NCI-H1417 (cell line): ENCODE results near the gene GDF15.
"Not testable (repeated sequence)": the region's sequence is repeated elsewhere in the genome, so short reads cannot be mapped to it uniquely, and the experiment has no call there.

Experiments used
- DNase-seq, 3 experiments: peaks; one replicate each; lab custom pipeline; 2025; lab: John Stamatoyannopoulos, UW

Gene GDF15

DNA sequence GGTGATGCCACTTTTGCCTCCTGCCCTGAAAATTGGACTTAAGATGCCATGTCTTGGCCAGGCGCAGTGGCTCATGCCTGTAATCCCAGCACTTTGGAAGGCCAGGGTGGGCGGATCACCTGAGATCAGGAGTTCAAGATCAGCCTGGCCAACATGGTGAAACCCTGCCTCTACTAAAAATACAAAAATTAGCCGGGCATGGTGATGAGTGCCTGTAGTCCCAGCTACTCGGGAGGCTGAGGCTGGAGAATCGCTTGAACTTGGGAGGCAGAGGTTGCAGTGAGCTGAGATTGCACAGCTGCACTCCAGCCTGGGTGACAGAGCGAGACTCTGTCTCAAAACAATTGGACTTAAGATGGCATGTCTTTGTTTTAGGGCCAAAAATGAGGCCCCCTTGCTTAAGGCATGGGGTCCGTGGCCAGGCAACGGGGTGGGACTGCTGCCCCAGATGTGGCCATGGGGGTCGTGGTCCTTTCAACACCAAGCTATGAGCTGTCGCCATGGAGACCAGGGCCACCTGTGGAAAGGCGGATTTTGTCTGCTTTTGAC is 21.6 kb upstream of the GDF15 start:
- not testable (repeated sequence) for DNase-seq

DNA sequence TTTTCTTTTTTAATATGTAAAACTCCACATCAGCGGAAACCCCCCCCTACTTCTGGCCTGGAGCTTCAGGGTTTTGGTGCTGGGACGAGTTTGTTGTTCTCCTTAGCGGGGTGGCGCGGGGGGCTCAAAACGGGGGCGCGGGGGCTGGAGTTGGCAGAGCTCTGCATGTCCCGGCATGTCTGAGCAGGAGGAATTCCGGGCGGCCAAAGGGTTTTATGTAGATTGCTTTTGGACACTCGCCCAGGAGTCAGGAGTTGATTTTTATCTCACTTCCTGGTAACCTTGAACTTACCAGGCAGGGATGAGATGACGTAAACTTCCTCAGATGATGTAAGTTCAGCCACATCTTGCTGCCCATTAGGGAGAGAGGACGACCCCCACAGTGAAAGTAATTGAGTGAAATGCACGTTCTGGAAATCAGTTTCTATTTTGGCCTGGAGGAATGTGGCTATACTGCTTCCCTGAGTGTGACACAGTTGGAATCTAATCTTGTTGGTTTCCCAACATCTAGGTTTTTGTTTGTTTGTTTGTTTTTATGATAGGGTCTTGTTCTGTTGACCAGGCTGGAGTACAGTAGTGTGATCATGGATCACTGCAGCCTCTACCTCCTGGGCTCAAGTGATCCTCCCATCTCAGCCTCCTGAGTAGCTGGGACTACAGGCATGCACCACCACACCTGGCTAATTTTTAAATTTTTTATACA is 21.0 kb upstream of the GDF15 start:
- DNase-seq = peak; percentile 28 to 85 (median 53)

DNA sequence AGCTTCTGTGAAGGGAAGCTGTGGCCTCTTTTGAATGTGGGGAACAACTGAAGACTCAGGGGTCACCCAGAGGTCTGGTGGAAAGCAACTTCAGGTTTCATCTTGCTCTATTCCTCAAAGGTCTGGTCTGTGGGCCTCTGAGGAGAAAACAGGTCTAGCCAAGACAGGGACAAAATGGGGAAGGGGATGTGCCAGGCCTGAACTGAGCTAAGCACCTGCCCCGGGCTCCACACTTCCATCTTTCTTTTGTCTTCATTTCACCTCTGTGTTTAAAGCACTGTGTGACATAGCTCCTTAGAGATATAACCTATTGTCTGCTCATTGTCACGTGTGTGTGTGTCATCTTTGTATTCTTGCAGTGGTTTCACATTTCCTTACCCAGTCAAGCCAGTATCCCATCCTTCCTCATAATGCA is 19.9 kb upstream of the GDF15 start:
- DNase-seq = no peak

DNA sequence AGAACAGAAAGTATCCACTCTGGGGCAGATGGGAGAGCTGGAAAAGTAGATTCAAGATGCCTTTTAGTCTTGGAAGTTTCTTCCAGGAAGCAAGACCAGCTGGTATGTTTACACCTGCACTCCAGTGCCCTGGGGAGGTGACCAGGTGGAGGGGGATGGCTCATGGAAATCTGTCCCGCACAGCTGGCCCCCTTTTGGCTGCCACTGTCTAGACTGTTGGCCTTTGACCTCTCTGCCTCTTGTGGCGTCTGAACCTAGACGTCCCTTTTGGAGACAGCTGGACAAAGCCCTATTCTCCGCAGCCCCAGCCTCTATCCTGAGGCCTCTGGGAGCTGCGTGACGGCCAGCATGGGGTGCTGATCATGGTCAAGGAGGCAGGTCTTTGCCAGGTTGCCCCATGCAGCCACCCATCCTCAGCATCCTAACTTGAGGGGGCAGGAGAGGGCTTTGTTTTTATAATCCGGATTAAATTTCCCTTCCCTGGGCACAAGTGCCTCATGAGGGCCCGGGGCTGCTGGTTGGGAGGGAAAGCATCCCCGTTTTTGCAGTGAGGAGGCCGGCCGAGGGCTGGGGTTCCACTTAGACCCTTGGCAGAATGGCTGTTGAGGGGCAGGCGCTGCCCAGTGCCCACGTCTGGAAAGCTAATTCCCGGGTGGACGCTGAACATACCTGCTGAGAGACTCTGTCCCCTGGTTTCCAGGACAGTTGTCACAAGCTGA is 17.3 kb upstream of the GDF15 start:
- DNase-seq = no peak

DNA sequence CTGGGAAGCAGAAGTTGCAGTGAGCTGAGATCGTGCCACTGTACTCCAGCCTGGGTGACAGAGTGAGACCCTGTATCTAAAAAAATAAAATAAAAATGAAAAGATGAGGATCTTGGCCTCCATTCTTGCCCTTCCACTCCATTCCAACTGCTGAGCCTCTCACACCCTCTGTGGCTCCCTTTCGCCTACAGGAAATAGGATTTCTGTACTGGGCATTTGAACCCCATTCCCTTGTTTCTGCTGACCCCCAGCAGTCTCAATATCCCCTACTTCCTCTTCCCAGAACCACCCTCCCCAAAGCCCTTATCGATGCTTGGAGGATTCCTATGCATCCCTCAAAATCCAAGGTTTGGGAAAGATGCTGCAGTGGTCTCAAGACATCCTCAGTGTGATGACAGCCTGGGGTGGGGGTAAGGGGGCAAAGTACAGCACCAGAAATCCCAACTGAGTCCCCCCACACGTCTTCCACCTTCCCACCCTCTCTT is 12.5 kb upstream of the GDF15 start:
- DNase-seq = no peak

DNA sequence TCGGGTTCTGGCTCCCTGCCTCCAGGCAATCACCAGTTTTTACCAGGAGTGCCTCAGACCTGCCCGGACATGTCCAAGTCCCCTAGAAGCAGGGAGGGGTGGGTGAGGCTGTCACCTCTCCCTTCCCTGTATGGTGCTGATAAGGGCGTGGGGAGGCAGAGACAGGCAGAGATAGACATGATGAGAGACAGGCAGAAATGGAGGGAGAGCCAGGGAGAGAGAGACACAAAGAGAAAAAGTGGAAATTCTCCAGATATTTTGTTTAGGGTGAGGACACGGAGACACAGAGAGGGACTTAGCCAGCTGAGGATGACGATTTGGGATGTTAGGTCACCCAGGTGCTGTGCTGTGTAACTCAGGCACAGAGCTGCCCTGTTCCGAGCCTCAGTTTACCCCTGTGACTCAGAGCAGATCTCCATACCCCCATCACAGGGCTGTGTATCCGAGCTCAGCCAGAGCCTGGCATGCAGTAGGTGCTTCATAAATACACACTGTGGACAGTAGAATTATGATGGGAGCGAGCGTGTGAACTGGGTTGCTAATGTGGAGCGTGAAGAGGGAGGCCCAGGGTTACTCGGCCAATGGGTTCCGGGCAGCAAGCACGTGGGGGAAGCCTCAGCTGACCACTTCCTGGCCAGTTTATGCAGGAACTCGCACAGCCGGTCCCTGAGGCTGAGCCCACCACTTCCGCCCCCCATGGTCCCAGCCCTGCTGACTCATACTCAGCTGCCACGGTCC is 11.9 kb upstream of the GDF15 start:
- peak; percentile 45 to 87 (median 70) for DNase-seq

DNA sequence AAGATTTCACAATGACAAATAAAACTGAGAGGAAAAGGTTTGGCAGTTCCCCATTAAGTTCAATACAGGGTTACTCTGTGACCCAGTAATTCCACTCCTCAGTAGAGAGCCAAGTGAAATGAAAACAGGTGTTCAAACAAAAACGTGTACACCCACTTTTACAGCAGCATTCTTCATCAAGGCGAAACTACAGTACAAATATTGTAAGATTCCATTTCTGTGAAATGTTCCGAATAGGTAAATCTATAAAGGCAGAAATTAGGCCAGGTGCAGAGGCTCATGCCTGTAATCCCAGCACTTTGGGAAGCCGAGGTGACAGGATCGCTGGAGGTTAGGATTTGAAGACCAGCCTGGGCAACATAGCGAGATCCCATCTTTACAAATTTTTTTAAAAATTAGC is 8.9 kb upstream of the GDF15 start:
- peak in 2 of 3 experiments; percentile 23 to 66 for DNase-seq

DNA sequence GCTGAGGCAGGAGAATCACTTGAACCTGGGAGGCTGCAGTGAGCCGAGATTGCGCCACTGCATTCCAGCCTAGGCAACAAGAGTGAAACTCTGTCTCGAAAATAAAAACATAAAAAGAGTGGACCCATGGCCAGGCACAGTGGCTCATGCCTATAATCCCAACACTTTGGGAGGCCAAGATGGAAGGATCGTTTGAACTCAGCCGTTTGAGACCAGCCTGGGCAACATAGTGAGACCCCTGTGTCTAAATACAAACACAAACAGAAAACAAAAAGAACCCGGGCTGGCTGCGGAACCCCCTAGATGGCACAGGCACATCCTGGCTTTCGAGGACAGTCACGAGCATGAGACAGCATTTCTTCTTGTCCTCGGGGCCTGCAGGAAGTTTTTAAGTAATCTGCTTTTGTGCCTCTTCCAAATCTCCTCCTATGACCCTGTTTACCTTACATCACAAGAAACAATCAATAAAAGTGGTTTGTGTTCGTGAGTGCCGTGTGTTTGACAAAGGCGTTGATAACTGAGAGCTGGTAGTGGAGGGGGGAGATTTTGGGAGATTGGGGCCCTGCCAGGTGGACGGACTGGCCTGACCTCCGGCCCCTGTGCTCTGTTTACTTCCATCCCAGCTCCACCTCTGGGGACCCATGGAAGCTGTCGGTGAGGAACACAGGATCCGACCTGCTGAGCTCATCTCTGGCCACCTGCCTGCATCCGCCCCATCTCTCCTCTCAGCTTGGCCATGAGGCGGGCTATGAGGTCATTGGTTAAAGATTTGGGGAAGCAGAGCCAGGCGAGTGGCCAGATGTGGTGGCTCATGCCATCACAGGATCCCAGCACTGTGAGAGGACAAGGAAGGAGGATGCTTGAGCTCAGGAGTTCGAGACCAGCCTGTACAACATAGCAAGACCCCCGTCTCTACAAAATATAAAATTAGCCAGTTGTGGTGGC is 5.9 kb upstream of the GDF15 start:
- DNase-seq = peak in 1 of 3 experiments; percentile 40

DNA sequence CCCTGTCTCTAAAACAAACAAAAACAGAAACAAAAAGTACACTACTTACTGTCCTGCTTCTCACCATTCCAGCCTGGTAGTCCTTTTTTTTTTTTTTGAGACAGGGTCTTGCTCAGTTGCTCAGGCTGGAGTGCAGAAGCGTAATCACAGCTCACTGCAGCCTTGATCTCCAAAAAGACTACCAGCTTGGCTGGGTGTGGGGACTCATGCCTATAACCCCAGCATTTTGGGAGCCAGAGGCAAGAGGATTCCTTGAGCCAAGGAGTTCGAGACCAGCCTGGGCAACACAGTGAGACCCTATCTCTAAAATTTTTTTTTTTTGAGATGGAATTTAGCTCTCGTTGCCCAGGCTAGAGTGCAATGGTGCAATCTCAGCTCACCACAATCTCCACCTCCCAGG is 5.1 kb upstream of the GDF15 start:
- no peak for DNase-seq

DNA sequence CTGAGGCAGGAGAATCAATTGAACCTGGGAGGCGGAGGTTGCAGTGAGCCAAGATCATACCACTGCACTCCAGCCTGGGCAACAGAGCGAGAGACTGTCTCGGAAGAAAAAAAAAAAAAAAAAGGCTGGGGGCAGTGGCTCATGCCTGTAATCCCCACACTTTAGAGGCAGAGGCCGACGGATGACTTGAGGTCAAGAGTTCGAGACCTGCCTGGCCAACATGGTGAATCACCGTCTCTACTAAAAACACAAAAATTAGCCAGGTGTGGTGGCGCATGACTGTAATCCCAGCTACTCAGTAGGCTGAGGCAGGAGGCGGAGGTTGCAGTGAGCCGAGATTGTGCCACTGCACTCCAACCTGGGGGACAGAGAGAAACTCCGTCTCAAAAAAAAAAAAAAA is 2.3 kb upstream of the GDF15 start:
- not testable (repeated sequence) for DNase-seq

DNA sequence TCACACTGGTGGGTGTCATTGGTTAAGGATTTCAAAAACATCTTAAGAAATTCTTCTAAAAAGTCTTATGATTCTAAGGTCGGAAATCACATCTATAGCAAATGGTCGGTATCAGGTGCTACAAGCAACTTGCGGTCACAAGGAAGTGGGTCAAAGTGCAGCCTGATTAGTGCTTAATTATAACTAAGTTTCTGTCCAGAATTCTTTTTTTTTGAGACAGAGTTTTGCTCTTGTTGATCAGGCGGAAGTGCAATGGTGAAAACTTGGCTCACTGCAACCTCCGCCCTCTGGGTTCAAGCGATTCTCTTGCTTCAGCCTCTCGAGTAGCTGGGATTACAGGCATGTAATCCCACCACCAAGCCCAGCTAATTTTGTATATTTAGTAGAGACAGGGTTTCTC is 1.2 kb upstream of the GDF15 start:
- DNase-seq = no peak

DNA sequence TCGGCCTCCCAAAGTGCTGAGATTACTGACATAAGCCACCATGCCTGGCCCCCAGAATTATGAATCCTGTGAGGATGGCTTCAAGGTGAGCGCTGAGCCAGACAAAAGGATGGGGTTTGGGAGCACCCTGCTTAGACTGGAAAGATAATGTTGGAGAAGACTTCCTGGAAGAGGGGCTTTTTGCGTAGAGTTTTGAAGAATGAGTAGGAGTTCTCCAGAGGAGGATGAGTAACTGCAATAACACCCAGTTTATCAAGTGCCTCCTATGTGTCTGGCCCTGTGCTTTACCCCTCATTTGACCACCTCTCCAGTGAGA is 641 bp upstream of the GDF15 start:
- DNase-seq = no peak

DNA sequence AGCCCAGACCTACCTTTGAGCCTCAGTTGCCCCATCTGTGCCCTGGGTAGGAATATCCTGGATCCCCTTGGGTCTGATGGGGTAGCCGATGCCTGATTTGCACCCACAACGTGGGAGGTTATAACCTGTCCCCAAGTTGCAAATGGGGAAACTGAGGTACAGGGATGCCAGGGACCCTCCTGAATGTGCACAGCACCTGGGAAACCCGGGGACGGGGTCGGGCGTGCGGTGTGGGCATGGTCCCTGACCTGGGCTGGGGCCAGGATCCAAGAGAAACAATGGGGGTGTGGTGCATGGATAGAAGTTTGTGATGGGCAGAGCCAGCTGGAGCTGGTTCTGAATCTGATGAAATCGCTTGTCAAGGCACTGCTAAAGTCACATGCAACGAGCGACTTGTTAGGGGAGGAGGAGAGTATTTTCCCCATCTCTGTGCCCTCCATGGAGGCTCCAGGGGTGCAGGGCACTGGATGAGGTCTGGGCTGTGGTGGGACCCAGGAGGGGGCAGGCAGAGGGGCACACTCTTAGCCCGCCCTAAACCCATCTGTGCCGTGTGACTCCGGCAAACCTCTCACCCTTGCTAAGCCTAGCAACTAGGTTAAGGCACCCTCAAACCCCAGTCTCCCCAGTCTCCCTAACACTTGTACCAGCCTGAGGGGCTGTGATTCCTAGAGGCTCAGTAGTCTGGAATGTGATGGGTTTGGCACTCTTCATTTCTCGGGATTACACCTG is 749 bp downstream of the GDF15 start:
- no peak for DNase-seq

DNA sequence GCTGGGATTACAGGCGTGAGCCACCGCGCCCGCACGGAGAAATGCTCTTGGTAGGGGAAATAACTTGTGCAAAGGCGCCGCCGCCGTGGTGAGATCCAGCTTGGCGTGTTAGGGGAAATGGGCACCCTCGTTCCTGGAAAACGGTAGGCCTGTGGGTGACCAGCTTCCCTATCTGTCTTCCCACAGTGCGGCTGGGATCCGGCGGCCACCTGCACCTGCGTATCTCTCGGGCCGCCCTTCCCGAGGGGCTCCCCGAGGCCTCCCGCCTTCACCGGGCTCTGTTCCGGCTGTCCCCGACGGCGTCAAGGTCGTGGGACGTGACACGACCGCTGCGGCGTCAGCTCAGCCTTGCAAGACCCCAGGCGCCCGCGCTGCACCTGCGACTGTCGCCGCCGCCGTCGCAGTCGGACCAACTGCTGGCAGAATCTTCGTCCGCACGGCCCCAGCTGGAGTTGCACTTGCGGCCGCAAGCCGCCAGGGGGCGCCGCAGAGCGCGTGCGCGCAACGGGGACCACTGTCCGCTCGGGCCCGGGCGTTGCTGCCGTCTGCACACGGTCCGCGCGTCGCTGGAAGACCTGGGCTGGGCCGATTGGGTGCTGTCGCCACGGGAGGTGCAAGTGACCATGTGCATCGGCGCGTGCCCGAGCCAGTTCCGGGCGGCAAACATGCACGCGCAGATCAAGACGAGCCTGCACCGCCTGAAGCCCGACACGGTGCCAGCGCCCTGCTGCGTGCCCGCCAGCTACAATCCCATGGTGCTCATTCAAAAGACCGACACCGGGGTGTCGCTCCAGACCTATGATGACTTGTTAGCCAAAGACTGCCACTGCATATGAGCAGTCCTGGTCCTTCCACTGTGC is 2.4 kb downstream of the GDF15 start:
- DNase-seq = peak; percentile 62 to 84 (median 71)

DNA sequence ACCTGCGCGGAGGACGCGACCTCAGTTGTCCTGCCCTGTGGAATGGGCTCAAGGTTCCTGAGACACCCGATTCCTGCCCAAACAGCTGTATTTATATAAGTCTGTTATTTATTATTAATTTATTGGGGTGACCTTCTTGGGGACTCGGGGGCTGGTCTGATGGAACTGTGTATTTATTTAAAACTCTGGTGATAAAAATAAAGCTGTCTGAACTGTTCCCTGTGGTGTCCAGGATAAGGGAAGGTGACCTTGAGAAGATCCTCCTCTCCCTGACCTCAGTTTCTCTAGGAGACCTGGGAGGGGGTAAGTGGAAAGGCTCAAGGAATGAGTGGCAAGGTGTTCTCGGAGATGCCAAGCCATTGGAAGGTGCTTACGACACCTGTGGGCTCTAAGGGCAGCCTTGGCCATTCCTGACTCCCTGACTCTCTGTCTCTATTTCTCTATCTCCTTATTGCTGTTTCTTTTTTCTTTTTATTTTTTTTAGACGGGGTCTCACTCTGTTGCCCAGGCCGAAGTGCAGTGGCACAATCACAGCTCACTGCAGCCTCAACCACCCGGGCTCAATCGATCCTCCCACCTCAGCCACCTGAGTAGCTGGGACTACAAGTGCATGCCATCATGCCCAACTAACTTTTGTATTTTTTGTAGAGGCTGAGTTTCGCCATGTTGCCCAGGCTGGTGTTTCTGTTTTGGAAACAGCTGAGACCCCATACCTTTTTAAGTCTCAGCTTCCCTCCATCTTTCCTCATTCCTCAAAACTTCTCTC is 3.2 kb downstream of the GDF15 start:
- no peak for DNase-seq

DNA sequence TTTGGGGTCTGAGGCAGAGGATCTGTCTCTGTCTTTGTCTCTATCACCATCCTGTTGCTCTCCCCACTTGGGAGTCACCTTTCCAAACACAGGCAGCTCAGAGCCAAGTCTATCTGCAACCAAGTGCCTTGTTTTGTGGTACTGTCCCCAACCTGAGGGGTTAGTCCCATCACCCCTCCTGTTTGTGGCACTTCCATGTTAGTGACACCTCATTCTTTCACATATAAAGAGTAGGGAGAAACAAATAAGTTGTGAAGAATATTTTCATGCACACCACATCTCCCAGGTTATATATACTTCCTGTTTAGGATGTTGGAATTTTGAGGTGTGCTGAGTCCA is 3.7 kb downstream of the GDF15 start:
- DNase-seq = no peak

DNA sequence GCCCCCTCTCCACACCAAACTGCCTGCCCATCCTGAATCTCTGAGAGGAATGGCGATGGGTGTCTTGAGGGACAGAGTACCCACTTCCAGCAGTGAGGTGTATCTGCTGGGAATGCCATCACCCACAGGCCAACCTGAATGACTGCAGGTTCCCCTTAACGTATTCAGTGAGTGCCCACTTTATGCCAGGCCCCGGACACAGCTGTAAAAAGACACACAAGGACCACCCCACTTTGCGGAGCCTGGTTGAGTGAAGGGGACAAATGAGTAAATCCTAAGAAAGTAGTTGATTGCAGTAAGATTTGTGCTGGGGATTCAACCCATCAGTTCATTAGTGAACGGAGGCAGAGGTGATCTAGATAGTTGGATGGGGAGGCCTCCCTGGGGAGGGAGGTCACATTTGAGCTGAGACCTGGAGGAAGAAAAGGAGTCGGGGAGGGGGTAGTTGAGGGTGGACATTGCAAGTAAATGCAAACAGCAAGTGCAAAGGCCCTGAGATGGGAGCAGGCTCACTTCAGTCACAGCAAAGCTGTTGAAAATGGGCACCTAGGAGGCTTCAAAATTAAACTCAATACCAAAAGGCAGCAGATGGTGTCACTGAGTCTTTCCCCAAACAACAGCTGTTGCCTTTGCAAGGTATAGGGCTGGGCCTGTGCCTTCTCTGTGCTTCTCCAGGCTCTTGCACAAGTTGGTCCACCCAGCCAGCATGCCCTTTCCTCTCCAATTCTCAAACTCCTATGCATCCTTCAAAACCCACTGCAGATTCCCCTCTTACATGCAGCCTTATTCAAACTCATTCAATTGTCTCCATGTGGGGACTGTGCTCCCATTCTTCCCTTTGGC is 4.3 kb downstream of the GDF15 start:
- no peak for DNase-seq

DNA sequence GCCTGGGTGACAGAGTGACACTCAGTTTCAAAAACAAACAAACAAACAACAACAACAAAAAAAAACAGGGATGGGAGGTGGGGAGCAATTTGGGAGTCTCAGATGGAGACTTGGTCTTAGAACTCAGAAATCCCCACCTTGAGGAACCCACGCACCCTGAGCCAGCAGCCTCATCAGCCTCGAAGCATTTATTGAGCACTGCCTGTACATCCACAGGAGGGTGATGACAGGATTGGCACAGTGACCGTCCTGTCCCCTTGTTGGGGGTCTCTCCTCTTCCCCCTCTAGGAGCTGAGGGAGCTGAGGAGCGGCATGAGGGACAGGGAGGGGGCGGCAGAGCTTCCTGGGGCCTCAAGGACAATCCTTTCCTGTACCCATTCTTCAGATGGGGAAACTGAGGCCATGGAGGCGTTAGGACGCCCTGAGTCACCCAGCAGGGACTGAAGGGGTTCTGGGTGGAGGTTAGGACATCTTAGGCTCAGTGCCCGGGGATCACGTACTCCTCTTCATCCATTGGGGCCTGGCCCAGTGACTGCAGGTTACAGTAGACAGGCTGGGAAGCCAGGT is 5.6 kb downstream of the GDF15 start:
- DNase-seq = no peak
